DND-41 (cell line): ENCODE results near the gene MT1E.

Experiments
- ATAC-seq: fragments of 200-7000 bp; cut with Tn5 transposase; 3 replicates; pipeline ENCODE4 v1.9.1; 2021; ENCODE audit warnings: low read depth; ENCODE audit not compliant: insufficient read depth
- DNase-seq: peaks from one replicate; pipeline ENCODE4 v3.0.0-alpha.2; 2020
- H2AFZ ChIP-seq: 2 replicates; pipeline ENCODE4 v1.6.0; 2012; ENCODE audit warnings: low read depth, low read length
- H3K27ac ChIP-seq: 2 replicates; pipeline ENCODE4 v1.5.1; 2012; ENCODE audit warnings: low read length, inconsistent platforms
- H3K27me3 ChIP-seq: fragments of 200-600 bp; sonication (generic); 2 replicates; pipeline ENCODE4 v1.6.0; 2012; ENCODE audit warnings: low read length, mild to moderate bottlenecking, inconsistent platforms; ENCODE audit not compliant: insufficient read depth, poor library complexity
- H3K36me3 ChIP-seq: 2 replicates; pipeline ENCODE4 v1.5.1; 2012; ENCODE audit warnings: low read length, inconsistent platforms; ENCODE audit not compliant: insufficient read depth
- H3K4me1 ChIP-seq: 2 replicates; pipeline ENCODE4 v1.5.1; 2012; ENCODE audit warnings: mild to moderate bottlenecking, low read length; ENCODE audit not compliant: insufficient read depth
- H3K4me2 ChIP-seq: 2 replicates; pipeline ENCODE4 v1.6.0; 2012; ENCODE audit warnings: mild to moderate bottlenecking, moderate library complexity, low read length, inconsistent platforms; ENCODE audit not compliant: insufficient read depth
- H3K4me3 ChIP-seq, 2 experiments: fragments of 200-600 bp in 1 of 2; shearing (Covaris generic) in 1 of 2; 2 replicates each; pipeline ENCODE4 v1.5.1; 2012 to 2016; ENCODE audit warnings: inconsistent platforms in 2 of 2, low read length in 2 of 2, mild to moderate bottlenecking in 2 of 2, low read depth in 1 of 2, moderate library complexity in 1 of 2
- H3K79me2 ChIP-seq: 2 replicates; pipeline ENCODE4 v1.6.0; 2012; ENCODE audit warnings: low read length, inconsistent platforms; ENCODE audit not compliant: insufficient read depth
- H3K9ac ChIP-seq: 2 replicates; pipeline ENCODE4 v1.6.0; 2012; ENCODE audit warnings: low read depth, mild to moderate bottlenecking, inconsistent platforms, low read length, moderate library complexity
- H3K9me3 ChIP-seq: 2 replicates; pipeline ENCODE4 v1.5.1; 2012; ENCODE audit warnings: low read length, moderate library complexity, mild to moderate bottlenecking, inconsistent platforms; ENCODE audit not compliant: insufficient read depth, severe bottlenecking
- H4K20me1 ChIP-seq: 2 replicates; pipeline ENCODE4 v1.6.0; 2012; ENCODE audit warnings: low read length; ENCODE audit not compliant: insufficient read depth
- CTCF ChIP-seq: IDR thresholded peaks from 2 replicates; pipeline ENCODE4 v1.5.1; 2012; ENCODE audit warnings: borderline replicate concordance, low read length, moderate library complexity, mild to moderate bottlenecking; ENCODE audit not compliant: poor library complexity, severe bottlenecking; ENCODE audit errors: extremely low read depth
- EZH2 ChIP-seq: IDR thresholded peaks from 3 replicates; pipeline ENCODE4 v1.6.1; 2012; ENCODE audit warnings: borderline replicate concordance, low read depth, mild to moderate bottlenecking, moderate library complexity, low read length, inconsistent platforms; ENCODE audit not compliant: severe bottlenecking

The MT1E gene

GRCh38 chr16:56611281-56611833 lies 14.2 kb upstream of the MT1E start:
- no peaks in the 10 kb centered on the region for H3K36me3 ChIP-seq
- TF ChIP-seq CTCF (no peak), EZH2 (no peak)
- H3K27ac ChIP-seq, result 0 out of 2 replicates have a peak overlapping the region, but pooled peaks have one; percentile 62
- H3K9ac ChIP-seq, result no peak overlapping the region
- H3K27me3 ChIP-seq, result no peaks in the 10 kb centered on the region
- no peak for ATAC-seq
- no peak overlapping the region for H3K4me2 ChIP-seq
- H3K79me2 ChIP-seq, result no peaks in the 10 kb centered on the region
- peaks cover 41% of the 10 kb centered on the region for H3K4me1 ChIP-seq
- DNase-seq, result no peak
- no peak overlapping the region for H2AFZ ChIP-seq
- H4K20me1 ChIP-seq, result no peaks in the 10 kb centered on the region
- H3K4me3 ChIP-seq, result no peak overlapping the region
- no peaks in the 10 kb centered on the region for H3K9me3 ChIP-seq

GRCh38 chr16:56613706-56614105 lies 11.9 kb upstream of the MT1E start:
- TF ChIP-seq EZH2, result no peak
- Histone ChIP-seq H3K27me3 (peaks cover 7% of the 10 kb centered on the region), H4K20me1 (no peaks in the 10 kb centered on the region), H3K4me2 (no peak overlapping the region), H3K27ac (no peak overlapping the region), H2AFZ (no peak overlapping the region), H3K36me3 (no peaks in the 10 kb centered on the region), H3K9ac (no peak overlapping the region), H3K79me2 (no peaks in the 10 kb centered on the region), H3K9me3 (no peaks in the 10 kb centered on the region), H3K4me1 (peaks cover 25% of the 10 kb centered on the region), H3K4me3 (no peak overlapping the region)
- ATAC-seq, result no peak
- no peak for DNase-seq

GRCh38 chr16:56614549-56614991 lies 11.0 kb upstream of the MT1E start:
- H2AFZ ChIP-seq, result no peak overlapping the region
- peaks cover 16% of the 10 kb centered on the region for H3K4me1 ChIP-seq
- no peaks in the 10 kb centered on the region for H3K79me2 ChIP-seq
- ATAC-seq (no peak), DNase-seq (no peak)
- no peak overlapping the region for H3K9ac ChIP-seq
- H4K20me1 ChIP-seq, result no peaks in the 10 kb centered on the region
- H3K27me3 ChIP-seq, result peaks cover 7% of the 10 kb centered on the region
- no peaks in the 10 kb centered on the region for H3K9me3 ChIP-seq
- H3K27ac ChIP-seq, result no peak overlapping the region
- H3K4me2 ChIP-seq, result no peak overlapping the region
- no peaks in the 10 kb centered on the region for H3K36me3 ChIP-seq
- H3K4me3 ChIP-seq, result no peak overlapping the region
- TF ChIP-seq CTCF, result no peak
- TF ChIP-seq EZH2, result no peak

- no peaks in the 10 kb centered on the region for H3K36me3 ChIP-seq
- no peak for TF ChIP-seq CTCF
- H3K4me1 ChIP-seq, result peaks cover 8% of the 10 kb centered on the region
- H4K20me1 ChIP-seq, result no peaks in the 10 kb centered on the region
- H3K9me3 ChIP-seq, result no peaks in the 10 kb centered on the region
- no peak overlapping the region for H3K9ac ChIP-seq
- H2AFZ ChIP-seq, result no peak overlapping the region
- no peak overlapping the region for H3K4me3 ChIP-seq
- peaks cover 7% of the 10 kb centered on the region for H3K27me3 ChIP-seq
- H3K4me2 ChIP-seq, result no peak overlapping the region
- DNase-seq (no peak), ATAC-seq (no peak)
- no peaks in the 10 kb centered on the region for H3K79me2 ChIP-seq
- no peak overlapping the region for H3K27ac ChIP-seq
Observed at GRCh38 chr16:56615353-56615752, 10.2 kb upstream of the MT1E start.
